Panc1 (cell line): ENCODE data around the gene SMIM36. TPM values are rescaled to one million over a fixed set of nuclear protein-coding genes. Genes with fewer than 3 reads are reported as not detected.

Experiments used
- ATAC-seq: fragments of 200-7000 bp; cut with Tn5 transposase; 2 replicates; pipeline ENCODE4 v1.9.1; 2020; ENCODE audit warnings: mild to moderate bottlenecking, moderate library complexity
- BruUV-seq: library from RNA; stranded (reverse); fragments of 400-500 nt; replicated peaks from 2 replicates; lab custom pipeline; 2021; lab: Mats Ljungman, UMichigan
- CTCF ChIA-PET: fragments of 300-600 bp; sonication (Branson Sonifier 250); formaldehyde crosslinking; loops from one replicate; lab custom pipeline; 2022; ENCODE audit warnings: antibody characterized with exemption; lab: Charles Lee
- POLR2A ChIA-PET: fragments of 300-600 bp; sonication (Branson Sonifier 250); formaldehyde crosslinking; loops from one replicate; lab custom pipeline; 2022; ENCODE audit warnings: antibody characterized with exemption; lab: Charles Lee
- DNase-seq: peaks from one replicate; pipeline ENCODE4 v3.0.0-alpha.2; 2010; ENCODE audit warnings: low read depth, low spot score
- H3K27ac ChIP-seq: 2 replicates; pipeline ENCODE4 v1.5.1; 2011; ENCODE audit warnings: mild to moderate bottlenecking, low read length, inconsistent platforms
- H3K27me3 ChIP-seq: fragments of 200-500 bp; sonication (Bioruptor generic); 2 replicates; pipeline ENCODE4 v1.6.0; 2014; ENCODE audit warnings: low read length, inconsistent platforms; ENCODE audit not compliant: control insufficient read depth, insufficient read depth
- H3K36me3 ChIP-seq: fragments of 200-500 bp; sonication (Bioruptor generic); 2 replicates; pipeline ENCODE4 v1.5.1; 2014; ENCODE audit warnings: inconsistent platforms, mild to moderate bottlenecking, low read length, moderate library complexity; ENCODE audit not compliant: control insufficient read depth, insufficient read depth
- H3K4me1 ChIP-seq: 2 replicates; pipeline ENCODE4 v1.5.1; 2011; ENCODE audit warnings: inconsistent platforms, mild to moderate bottlenecking, low read length, moderate library complexity; ENCODE audit not compliant: control insufficient read depth, insufficient read depth
- H3K4me3 ChIP-seq, 2 experiments: 2 replicates each; pipeline ENCODE4 v1.5.1; 2011 to 2012; ENCODE audit warnings: low read depth in 2 of 2, low read length in 2 of 2, mild to moderate bottlenecking in 2 of 2, inconsistent platforms in 1 of 2, moderate library complexity in 1 of 2
- H3K9me3 ChIP-seq: fragments of 200-500 bp; sonication (Bioruptor generic); 2 replicates; pipeline ENCODE4 v1.5.1; 2014; ENCODE audit warnings: low read depth, mild to moderate bottlenecking, inconsistent platforms, low read length, moderate library complexity; ENCODE audit not compliant: control insufficient read depth, insufficient read depth
- POLR2AphosphoS5 ChIP-seq: IDR thresholded peaks from 2 replicates; pipeline ENCODE4 v1.6.1; 2012; ENCODE audit warnings: mild to moderate bottlenecking, low read depth, low read length, moderate library complexity
- SIN3A ChIP-seq: IDR thresholded peaks from 2 replicates; pipeline ENCODE4 v1.6.1; 2012; ENCODE audit warnings: low read depth, mild to moderate bottlenecking, low read length, moderate library complexity, borderline replicate concordance; ENCODE audit not compliant: insufficient read depth
- TCF7L2 ChIP-seq: IDR thresholded peaks from 2 replicates; pipeline ENCODE4 v1.6.1; 2011; ENCODE audit warnings: mild to moderate bottlenecking, low read depth, low read length, inconsistent platforms
- in situ Hi-C: cut with HindIII; loops from 2 replicates; pipeline ENCODE4 v1.10.0; 2016; ENCODE audit warnings: low sequenced_read_pairs, low pct_unique_long_range_greater_than_20kb
- intact Hi-C: fragments of 100-400 bp; cut with micrococcal nuclease; formaldehyde crosslinking; loops from one replicate; pipeline ENCODE4 v1.10.0; 2022; ENCODE audit not compliant: unreplicated experiment
- total RNA-seq: library from RNA; stranded (reverse); gene quantifications from one replicate; pipeline ENCODE4 v1.2.1, GENCODE V29; 2021; ENCODE audit not compliant: unreplicated experiment
- TF ChIP-seq, protein P1 (sequence below), 2 experiments: IDR thresholded peaks; 2 replicates each; pipeline ENCODE4 v1.6.1; 2011 to 2012; ENCODE audit warnings: low read depth in 2 of 2, control low read depth in 1 of 2, low read length in 1 of 2, mild to moderate bottlenecking in 1 of 2, moderate library complexity in 1 of 2; ENCODE audit not compliant: insufficient read depth in 1 of 2
- TF ChIP-seq, protein P2 (sequence below): fragments of 450-650 bp; IDR thresholded peaks from 2 replicates; pipeline ENCODE4 v1.5.1; 2017; ENCODE audit warnings: mild to moderate bottlenecking

Gene SMIM36
- total RNA-seq, 1 experiment from 2014 or later: not detected

DNA sequence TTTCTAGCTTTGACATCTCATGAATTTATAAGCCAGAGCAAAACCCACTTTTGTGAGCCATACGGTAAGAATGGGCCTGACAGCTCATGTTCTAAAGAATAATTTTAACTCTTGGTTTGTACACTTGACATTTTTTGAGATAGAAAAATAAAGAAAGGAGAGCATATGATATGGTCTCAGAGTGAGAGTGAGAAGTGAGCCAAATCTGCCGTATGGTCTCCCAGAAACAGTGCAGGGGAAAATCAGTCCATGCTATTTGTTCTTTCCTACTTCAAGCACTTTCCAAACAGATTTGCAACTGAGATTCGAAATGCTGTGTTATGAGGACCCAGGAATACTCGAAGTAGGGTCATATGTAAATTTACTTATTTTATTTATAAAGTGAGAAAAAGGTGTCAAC is 20.9 kb downstream of the SMIM36 start:
- H3K27me3 ChIP-seq: no peaks in the 10 kb centered on the region
- intact Hi-C loops: no loop called here
- H3K36me3 ChIP-seq: no peaks in the 10 kb centered on the region
- DNase-seq: no peak
- H3K9me3 ChIP-seq: no peaks in the 10 kb centered on the region
- in situ Hi-C loops: no loop called here
- no TSS peak for BruUV-seq
- no peaks in the 10 kb centered on the region for H3K4me1 ChIP-seq
- no peak overlapping the region for H3K4me3 ChIP-seq
- ChIA-PET CTCF (no interaction called here), POLR2A (no interaction called here)
- H3K27ac ChIP-seq: no peak overlapping the region
- TF ChIP-seq TCF7L2: no peak
- TF ChIP-seq, protein P1, sequence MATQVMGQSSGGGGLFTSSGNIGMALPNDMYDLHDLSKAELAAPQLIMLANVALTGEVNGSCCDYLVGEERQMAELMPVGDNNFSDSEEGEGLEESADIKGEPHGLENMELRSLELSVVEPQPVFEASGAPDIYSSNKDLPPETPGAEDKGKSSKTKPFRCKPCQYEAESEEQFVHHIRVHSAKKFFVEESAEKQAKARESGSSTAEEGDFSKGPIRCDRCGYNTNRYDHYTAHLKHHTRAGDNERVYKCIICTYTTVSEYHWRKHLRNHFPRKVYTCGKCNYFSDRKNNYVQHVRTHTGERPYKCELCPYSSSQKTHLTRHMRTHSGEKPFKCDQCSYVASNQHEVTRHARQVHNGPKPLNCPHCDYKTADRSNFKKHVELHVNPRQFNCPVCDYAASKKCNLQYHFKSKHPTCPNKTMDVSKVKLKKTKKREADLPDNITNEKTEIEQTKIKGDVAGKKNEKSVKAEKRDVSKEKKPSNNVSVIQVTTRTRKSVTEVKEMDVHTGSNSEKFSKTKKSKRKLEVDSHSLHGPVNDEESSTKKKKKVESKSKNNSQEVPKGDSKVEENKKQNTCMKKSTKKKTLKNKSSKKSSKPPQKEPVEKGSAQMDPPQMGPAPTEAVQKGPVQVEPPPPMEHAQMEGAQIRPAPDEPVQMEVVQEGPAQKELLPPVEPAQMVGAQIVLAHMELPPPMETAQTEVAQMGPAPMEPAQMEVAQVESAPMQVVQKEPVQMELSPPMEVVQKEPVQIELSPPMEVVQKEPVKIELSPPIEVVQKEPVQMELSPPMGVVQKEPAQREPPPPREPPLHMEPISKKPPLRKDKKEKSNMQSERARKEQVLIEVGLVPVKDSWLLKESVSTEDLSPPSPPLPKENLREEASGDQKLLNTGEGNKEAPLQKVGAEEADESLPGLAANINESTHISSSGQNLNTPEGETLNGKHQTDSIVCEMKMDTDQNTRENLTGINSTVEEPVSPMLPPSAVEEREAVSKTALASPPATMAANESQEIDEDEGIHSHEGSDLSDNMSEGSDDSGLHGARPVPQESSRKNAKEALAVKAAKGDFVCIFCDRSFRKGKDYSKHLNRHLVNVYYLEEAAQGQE (IDR thresholded peaks at IDR 0.05; ENCODE audit: insufficient read depth in 1 of 2, low read depth in 2 of 2, low read length in 1 of 2): no peak
- TF ChIP-seq, protein P2, sequence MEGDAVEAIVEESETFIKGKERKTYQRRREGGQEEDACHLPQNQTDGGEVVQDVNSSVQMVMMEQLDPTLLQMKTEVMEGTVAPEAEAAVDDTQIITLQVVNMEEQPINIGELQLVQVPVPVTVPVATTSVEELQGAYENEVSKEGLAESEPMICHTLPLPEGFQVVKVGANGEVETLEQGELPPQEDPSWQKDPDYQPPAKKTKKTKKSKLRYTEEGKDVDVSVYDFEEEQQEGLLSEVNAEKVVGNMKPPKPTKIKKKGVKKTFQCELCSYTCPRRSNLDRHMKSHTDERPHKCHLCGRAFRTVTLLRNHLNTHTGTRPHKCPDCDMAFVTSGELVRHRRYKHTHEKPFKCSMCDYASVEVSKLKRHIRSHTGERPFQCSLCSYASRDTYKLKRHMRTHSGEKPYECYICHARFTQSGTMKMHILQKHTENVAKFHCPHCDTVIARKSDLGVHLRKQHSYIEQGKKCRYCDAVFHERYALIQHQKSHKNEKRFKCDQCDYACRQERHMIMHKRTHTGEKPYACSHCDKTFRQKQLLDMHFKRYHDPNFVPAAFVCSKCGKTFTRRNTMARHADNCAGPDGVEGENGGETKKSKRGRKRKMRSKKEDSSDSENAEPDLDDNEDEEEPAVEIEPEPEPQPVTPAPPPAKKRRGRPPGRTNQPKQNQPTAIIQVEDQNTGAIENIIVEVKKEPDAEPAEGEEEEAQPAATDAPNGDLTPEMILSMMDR: no peak
- TF ChIP-seq POLR2AphosphoS5: no peak
- no peak for TF ChIP-seq SIN3A
- ATAC-seq: no peak

DNA sequence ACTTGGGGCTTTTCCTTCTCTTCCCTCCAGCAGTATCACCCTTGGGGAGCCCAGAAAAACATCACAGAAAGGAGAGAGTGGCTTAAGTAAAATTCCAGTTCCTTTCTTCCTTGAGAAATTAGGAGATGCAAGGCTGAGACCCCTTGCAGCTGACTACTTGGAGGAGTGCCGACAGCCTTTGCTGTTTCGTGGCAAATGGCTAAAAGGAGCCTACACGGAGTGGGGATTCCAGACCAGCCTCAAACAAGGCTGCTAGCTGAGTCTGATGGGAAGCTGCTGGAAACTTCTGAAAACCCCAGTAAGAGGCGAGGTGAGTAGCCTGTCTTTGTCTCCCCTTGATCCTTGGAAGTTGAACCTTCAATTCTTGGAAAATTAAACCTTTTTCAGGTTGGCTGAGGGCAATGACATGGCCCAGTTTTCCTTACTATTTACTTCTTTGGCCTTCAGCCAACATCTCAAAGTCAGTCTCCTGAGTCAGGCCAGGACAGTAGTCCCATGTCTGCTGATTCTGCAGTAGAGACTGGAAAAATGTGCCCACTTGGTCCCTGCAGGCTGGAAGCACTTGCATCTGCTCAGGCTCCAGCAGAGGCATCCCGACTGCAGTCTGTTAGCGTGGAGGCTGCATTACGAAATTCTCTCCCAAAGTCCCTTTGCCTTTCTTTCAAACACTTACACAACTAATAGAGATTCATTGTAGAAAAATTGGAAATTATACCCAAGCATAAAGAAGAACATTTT is 23.4 kb downstream of the SMIM36 start:
- in situ Hi-C loops: no loop called here
- DNase-seq: no peak

More for the DNA sequence above, 23.4 kb downstream of the SMIM36 start:
- POLR2A ChIA-PET: no interaction called here
- Histone ChIP-seq H3K27me3 (no peaks in the 10 kb centered on the region), H3K4me3 (no peak overlapping the region), H3K4me1 (no peaks in the 10 kb centered on the region), H3K36me3 (no peaks in the 10 kb centered on the region), H3K27ac (no peak overlapping the region), H3K9me3 (no peaks in the 10 kb centered on the region)
- BruUV-seq: no TSS peak
- CTCF ChIA-PET: no interaction called here
- intact Hi-C loops: no loop called here
- ATAC-seq: no peak
- TF ChIP-seq, protein P1 (IDR thresholded peaks at IDR 0.05; ENCODE audit: insufficient read depth in 1 of 2, low read depth in 2 of 2, low read length in 1 of 2): no peak
- TF ChIP-seq POLR2AphosphoS5 (no peak), SIN3A (no peak), TCF7L2 (no peak)
- TF ChIP-seq, protein P2: no peak
